ENCODE results near the gene BCAS3.
"Not testable (repeated sequence)": the region's sequence is repeated elsewhere in the genome, so short reads cannot be mapped to it uniquely, and the experiment has no call there.

DNA sequence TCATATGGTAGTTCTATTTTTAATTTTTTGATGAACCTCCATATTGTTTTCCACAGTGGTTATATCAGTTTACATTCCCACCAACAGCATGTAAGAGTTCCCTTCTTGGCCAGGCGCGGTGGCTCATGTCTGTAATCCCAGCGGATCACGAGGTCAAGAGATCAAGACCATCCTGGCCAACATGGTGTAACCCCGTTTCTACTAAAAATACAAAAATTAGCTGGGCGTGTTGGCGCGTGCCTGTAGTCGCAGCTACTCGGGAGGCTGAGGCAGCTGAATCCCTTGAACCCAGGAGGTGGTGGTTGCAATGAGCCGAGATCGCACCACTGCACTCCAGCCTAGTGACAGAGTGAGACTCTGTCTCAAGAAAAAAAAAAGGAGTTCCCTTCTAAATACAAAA, 79.1 kb downstream of the BCAS3 start:
- TF ChIP-seq CTBP1 (IDR thresholded peaks at IDR 0.05; ENCODE audit: borderline replicate concordance); ARNT (IDR thresholded peaks at IDR 0.05); FOXK2 (IDR thresholded peaks at IDR 0.05); ZNF384 (IDR thresholded peaks at IDR 0.05); ELF4 (IDR thresholded peaks at IDR 0.05); NFRKB (IDR thresholded peaks at IDR 0.05); TARDBP (IDR thresholded peaks at IDR 0.05); SP1 (IDR thresholded peaks at IDR 0.05); LEF1 (IDR thresholded peaks at IDR 0.05; ENCODE audit: borderline replicate concordance): not testable (repeated sequence)
- TF ChIP-seq, protein P1, sequence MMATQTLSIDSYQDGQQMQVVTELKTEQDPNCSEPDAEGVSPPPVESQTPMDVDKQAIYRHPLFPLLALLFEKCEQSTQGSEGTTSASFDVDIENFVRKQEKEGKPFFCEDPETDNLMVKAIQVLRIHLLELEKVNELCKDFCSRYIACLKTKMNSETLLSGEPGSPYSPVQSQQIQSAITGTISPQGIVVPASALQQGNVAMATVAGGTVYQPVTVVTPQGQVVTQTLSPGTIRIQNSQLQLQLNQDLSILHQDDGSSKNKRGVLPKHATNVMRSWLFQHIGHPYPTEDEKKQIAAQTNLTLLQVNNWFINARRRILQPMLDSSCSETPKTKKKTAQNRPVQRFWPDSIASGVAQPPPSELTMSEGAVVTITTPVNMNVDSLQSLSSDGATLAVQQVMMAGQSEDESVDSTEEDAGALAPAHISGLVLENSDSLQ (IDR thresholded peaks at IDR 0.05), result not testable (repeated sequence)
